Spleen (tissue), 11 donors: ENCODE results near the gene ZMIZ2. TPM values are rescaled to one million over a fixed set of nuclear protein-coding genes. Genes with fewer than 3 reads are reported as not detected.
A peak's percentile ranks its signal among the peaks of the same experiment; 100 is the strongest.
"Not testable (repeated sequence)": the region's sequence is repeated elsewhere in the genome, so short reads cannot be mapped to it uniquely, and the experiment has no call there.

Experiments
- DNase-seq: peaks from one replicate; pipeline ENCODE4 v3.0.0-alpha.2; 2020
- H3K27ac ChIP-seq, 8 donors: fragments of 200-600 bp; sonication (generic) in 7 of 8; 1 replicate in 4 of 8; 2 replicates in 4 of 8; pipeline versions ENCODE4 v1.5.0 to v1.8.0; 2016 to 2021; ENCODE audit warnings: inconsistent platforms in 4 of 8, mild to moderate bottlenecking in 4 of 8, moderate library complexity in 1 of 8
- H3K27me3 ChIP-seq, 7 donors: fragments of 200-600 bp; sonication (generic) in 6 of 7; replicated peaks in 1 of 7; 1 replicate in 4 of 7; 2 replicates in 3 of 7; pipeline versions ENCODE4 v1.5.0 to v1.8.0; 2016 to 2021; ENCODE audit warnings: inconsistent platforms in 3 of 7, mild to moderate bottlenecking in 1 of 7
- H3K36me3 ChIP-seq, 6 donors: fragments of 200-600 bp; sonication (generic) in 5 of 6; 1 replicate in 4 of 6; 2 replicates in 2 of 6; pipeline versions ENCODE4 v1.5.0 to v1.8.0; 2016 to 2021; ENCODE audit warnings: inconsistent platforms in 2 of 6
- H3K4me1 ChIP-seq, 6 donors: fragments of 200-600 bp; sonication (generic) in 5 of 6; 1 replicate in 3 of 6; 2 replicates in 3 of 6; pipeline versions ENCODE4 v1.5.0 to v1.8.0; 2016 to 2021; ENCODE audit warnings: inconsistent platforms in 3 of 6
- H3K4me3 ChIP-seq, 8 donors: fragments of 200-600 bp; sonication (generic) in 7 of 8; 1 replicate in 4 of 8; 2 replicates in 4 of 8; pipeline versions ENCODE4 v1.5.0 to v1.8.0; 2016 to 2021; ENCODE audit warnings: inconsistent platforms in 4 of 8, mild to moderate bottlenecking in 4 of 8, moderate library complexity in 2 of 8
- H3K9me3 ChIP-seq, 8 donors: fragments of 200-600 bp; sonication (generic) in 7 of 8; 1 replicate in 4 of 8; 2 replicates in 4 of 8; pipeline versions ENCODE4 v1.5.0 to v1.8.0; 2016 to 2021; ENCODE audit warnings: inconsistent platforms in 4 of 8
- POLR2A ChIP-seq, 3 donors: fragments of 450-650 bp; IDR thresholded peaks; one replicate each; pipeline ENCODE4 v1.5.1; 2017; ENCODE audit warnings: antibody characterized with exemption in 3 of 3, mild to moderate bottlenecking in 1 of 3
- POLR2AphosphoS5 ChIP-seq, 3 donors: sonication (generic); formaldehyde crosslinking; IDR thresholded peaks; one replicate each; pipeline ENCODE4 v1.5.1; 2017; ENCODE audit warnings: antibody characterized with exemption in 3 of 3
- WGBS, 5 donors: extraction: QIAGEN DNeasy Blood & Tissue Kit in 3 of 5; methylation state at CpG; one replicate each; pipeline versions ENCODE4 v1.1.5 to v1.1.7; 2013 to 2018; 5-methylcytosine and 5-hydroxymethylcytosine counted together
- intact Hi-C: fragments of 100-400 bp; cut with DNase I; formaldehyde crosslinking; loops from one replicate; pipeline ENCODE4 v1.15.0; 2023; ENCODE audit warnings: low total_unique reads
- polyA plus RNA-seq, 3 donors: library from polyadenylated mRNA; stranded (reverse); fragments of 200-250 nt; gene quantifications; one replicate each; pipeline ENCODE4 v1.2.1, GENCODE V29; 2013
- total RNA-seq, 7 donors: library from RNA; depleted of rRNA in 3 of 7; stranded (reverse); fragments of >200 nt in 3 of 7; fragmentation: NEBNext Ultra II Directional in 4 of 7; extraction: Animal tissue kit (Norgen Biotek cat#: 25700) in 4 of 7; gene quantifications; one replicate each; pipeline versions ENCODE4 v1.1.0 to v1.2.1, GENCODE V29; 2016 to 2021
- TF ChIP-seq, protein P1 (sequence below), 11 experiments: fragments of 200-600 bp in 7 of 11; fragments of 450-650 bp in 4 of 11; sonication (generic) in 4 of 11; IDR thresholded peaks in 8 of 11; conservative IDR thresholded peaks in 3 of 11; 1 replicate in 7 of 11; 2 replicates in 4 of 11; pipeline versions ENCODE4 v1.4.0 to v1.8.0; 2016 to 2021; ENCODE audit warnings: antibody characterized with exemption in 11 of 11, inconsistent platforms in 4 of 11, mild to moderate bottlenecking in 1 of 11
- donor health status: healthy with polysubstance abuse.
- donor health status: DM: no; HTN: no; CAD: no; lungs with moderate emphysema.
- donor health status: DM: no; HTN: no; CAD: no.
- donor health status: Bipolar disorder and iron deficiency.
- donor health status: healthy.
- donor health status: DM: no; HTN: no; CAD: no.
- donor health status: DM: yes; HTN: yes; CAD: no.

ZMIZ2 gene
- total and polyA plus RNA-seq, 10 donors: 27.7 to 160 (median 84.1) TPM

DNA sequence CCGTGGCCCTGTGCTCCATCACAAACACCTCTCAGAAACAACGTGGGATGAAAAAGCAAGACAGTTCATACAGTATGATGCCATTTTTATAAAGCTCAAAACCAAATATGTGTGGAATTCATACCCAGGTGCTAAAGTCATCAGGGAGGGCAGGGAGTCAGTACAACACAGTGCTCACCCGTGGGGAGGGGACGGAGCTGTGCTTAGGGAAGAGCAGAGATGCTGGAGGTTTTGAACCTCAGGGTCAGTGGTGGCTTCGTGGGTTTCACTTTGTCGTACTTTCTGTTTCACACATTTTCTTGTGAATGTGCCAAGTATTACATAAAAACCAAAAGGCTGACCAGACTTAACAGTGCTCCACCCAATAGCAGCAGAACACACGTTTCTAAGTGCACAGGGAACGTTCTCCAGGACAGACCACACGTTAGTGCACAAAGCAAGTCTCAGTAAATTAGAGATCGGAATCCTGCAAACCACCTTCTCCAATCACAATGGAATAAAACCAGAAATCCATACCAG is 21.2 kb downstream of the ZMIZ2 start:
- peaks cover 30 to 46% (median 39%) of the 10 kb centered on the region in 6 donors for H3K4me1 ChIP-seq
- H3K27me3 ChIP-seq: no peaks in the 10 kb centered on the region
- peak overlapping the region in 1 of 8 donors; percentile 7 for H3K4me3 ChIP-seq
- H3K36me3 ChIP-seq: peaks cover 0 to 37% (median 32%) of the 10 kb centered on the region in 6 donors
- 21 to 32% (median 23%) methylated on average over 10 of the region's 10 CpGs for WGBS, 5 donors
- DNase-seq: no peak
- peak overlapping the region in 7 of 8 donors; percentile 35 to 79 (median 61) for H3K27ac ChIP-seq
- intact Hi-C loops: no loop called here
- no peaks in the 10 kb centered on the region for H3K9me3 ChIP-seq
- TF ChIP-seq POLR2AphosphoS5 (IDR thresholded peaks at IDR 0.05): peak in 1 of 3 donors; percentile 68
- TF ChIP-seq, protein P1, sequence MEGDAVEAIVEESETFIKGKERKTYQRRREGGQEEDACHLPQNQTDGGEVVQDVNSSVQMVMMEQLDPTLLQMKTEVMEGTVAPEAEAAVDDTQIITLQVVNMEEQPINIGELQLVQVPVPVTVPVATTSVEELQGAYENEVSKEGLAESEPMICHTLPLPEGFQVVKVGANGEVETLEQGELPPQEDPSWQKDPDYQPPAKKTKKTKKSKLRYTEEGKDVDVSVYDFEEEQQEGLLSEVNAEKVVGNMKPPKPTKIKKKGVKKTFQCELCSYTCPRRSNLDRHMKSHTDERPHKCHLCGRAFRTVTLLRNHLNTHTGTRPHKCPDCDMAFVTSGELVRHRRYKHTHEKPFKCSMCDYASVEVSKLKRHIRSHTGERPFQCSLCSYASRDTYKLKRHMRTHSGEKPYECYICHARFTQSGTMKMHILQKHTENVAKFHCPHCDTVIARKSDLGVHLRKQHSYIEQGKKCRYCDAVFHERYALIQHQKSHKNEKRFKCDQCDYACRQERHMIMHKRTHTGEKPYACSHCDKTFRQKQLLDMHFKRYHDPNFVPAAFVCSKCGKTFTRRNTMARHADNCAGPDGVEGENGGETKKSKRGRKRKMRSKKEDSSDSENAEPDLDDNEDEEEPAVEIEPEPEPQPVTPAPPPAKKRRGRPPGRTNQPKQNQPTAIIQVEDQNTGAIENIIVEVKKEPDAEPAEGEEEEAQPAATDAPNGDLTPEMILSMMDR (IDR thresholded peaks at IDR 0.05 in 8 of 11, conservative IDR thresholded peaks at IDR 0.05 in 3 of 11): no peak

DNA sequence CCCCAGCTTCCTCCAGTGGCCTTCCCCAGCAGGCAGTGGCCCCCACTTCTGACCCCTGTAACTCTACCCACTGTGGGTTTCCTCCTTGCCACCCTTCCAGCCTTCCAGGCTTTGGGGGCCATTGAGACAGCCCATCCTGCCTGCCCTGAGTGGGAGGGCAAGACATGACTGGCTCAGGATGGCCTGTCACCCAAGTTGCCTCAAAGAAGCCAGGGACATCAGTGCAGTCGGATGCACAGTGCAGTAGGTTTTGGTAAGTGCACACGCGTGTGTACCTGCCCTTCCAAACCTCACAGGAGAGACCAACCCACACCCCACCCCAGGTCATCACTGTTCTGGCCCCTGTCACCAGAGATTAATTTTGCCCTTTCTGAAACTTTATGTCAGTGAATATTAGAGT is 22.7 kb downstream of the ZMIZ2 start:
- no peaks in the 10 kb centered on the region for H3K9me3 ChIP-seq
- TF ChIP-seq POLR2A (IDR thresholded peaks at IDR 0.05) (no peak), POLR2AphosphoS5 (IDR thresholded peaks at IDR 0.05) (peak; percentile 31 to 59 (median 54))
- WGBS, 5 donors: 52 to 90% (median 72%) methylated on average over 2 to 3 of the region's 3 CpGs
- peaks cover 0 to 21% (median 17%) of the 10 kb centered on the region in 6 donors for H3K36me3 ChIP-seq
- H3K27ac ChIP-seq: peak overlapping the region in 1 of 8 donors; percentile 32
- DNase-seq: no peak
- H3K27me3 ChIP-seq: no peaks in the 10 kb centered on the region
- intact Hi-C loops: no loop called here
- no peak overlapping the region for H3K4me3 ChIP-seq
- H3K4me1 ChIP-seq: peaks cover 30 to 46% (median 39%) of the 10 kb centered on the region in 6 donors

DNA sequence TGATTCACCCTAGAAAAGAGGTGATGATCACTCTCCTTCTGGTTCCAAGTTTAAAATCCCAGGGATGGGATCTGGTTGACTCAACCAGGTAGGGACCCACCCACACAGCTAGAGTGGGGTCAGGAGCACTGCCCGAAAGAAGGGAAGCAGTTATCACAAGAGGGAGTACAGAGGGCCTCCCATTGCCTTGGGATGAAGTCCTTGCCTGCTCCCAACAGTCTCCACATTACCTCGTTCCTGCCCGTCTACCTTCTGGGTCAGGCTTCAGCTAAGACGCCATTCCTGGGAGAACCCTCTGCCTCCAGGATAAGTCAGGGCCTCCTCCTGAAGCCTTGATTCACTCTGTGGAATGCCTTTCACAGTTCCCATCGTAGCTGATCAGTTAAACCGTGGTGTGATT is 23.8 kb downstream of the ZMIZ2 start:
- intact Hi-C loops: no loop called here
- 65 to 78% (median 72%) methylated on average over 6 of the region's 6 CpGs for WGBS, 5 donors
- Histone ChIP-seq H3K4me1 (peaks cover 30 to 40% (median 36%) of the 10 kb centered on the region in 6 donors), H3K27me3 (no peaks in the 10 kb centered on the region), H3K27ac (no peak overlapping the region), H3K36me3 (peaks cover 0 to 10% (median 6%) of the 10 kb centered on the region in 6 donors), H3K4me3 (no peak overlapping the region), H3K9me3 (no peaks in the 10 kb centered on the region)
- TF ChIP-seq POLR2A (IDR thresholded peaks at IDR 0.05) (no peak), POLR2AphosphoS5 (IDR thresholded peaks at IDR 0.05) (peak in 1 of 3 donors; percentile 23)
- DNase-seq: no peak

DNA sequence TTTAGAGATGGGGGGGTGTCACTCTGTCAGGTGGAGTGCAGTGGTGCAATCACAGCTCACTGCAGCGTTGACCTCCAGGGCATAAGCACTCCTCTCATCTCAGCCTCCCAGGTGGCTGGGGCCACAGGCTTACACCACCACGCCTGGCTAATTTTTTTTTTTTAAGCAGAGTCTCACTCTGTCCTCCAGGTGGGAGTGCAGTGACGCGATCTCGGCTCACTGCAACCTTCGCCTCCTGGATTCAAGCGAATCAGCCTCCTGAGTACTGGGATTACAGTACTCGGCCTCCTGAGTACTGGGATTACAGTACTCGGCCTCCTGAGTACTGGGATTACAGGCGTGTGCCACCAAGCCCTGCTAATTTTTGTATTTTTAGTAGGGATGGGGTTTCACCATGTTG is 24.2 kb downstream of the ZMIZ2 start:
- Histone ChIP-seq H3K4me3 (no peak overlapping the region), H3K27me3 (no peaks in the 10 kb centered on the region), H3K4me1 (peaks cover 27 to 36% (median 32%) of the 10 kb centered on the region in 6 donors), H3K27ac (no peak overlapping the region), H3K9me3 (no peaks in the 10 kb centered on the region), H3K36me3 (peaks cover 0 to 6% (median 2%) of the 10 kb centered on the region in 6 donors)
- 76 to 81% (median 78%) methylated on average over 10 of the region's 10 CpGs for WGBS, 5 donors
- no peak for DNase-seq
- intact Hi-C loops: no loop called here
- TF ChIP-seq POLR2AphosphoS5 (IDR thresholded peaks at IDR 0.05) (no peak), POLR2A (IDR thresholded peaks at IDR 0.05) (no peak)
- TF ChIP-seq, protein P1 (IDR thresholded peaks at IDR 0.05 in 8 of 11, conservative IDR thresholded peaks at IDR 0.05 in 3 of 11): no peak

DNA sequence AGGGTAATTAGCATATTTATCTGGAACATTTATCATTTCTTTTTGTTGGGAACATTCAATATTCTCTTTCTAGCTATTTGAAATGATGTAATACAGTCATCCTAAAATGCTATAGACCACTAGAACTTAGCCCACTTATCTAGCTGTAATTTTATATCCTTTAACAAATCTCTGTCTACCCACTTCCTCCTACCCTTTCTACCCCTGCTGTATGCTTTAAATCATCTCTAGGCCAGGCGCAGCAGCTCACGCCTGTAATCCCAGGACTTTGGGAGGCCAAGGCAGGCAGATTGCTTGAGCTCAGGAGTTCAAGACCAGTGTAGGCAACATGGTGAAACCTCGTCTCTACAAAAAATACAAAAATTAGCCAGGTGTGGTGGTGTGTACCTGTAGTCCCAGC is 25.8 kb downstream of the ZMIZ2 start:
- H3K36me3 ChIP-seq, intact Hi-C loops, H3K27me3 ChIP-seq, H3K27ac ChIP-seq, H3K4me3 ChIP-seq, H3K9me3 ChIP-seq, DNase-seq: not testable (repeated sequence)
- 53 to 77% (median 71%) methylated on average over 3 of the region's 3 CpGs for WGBS, 5 donors
- peaks cover 12 to 20% (median 16%) of the 10 kb centered on the region in 6 donors for H3K4me1 ChIP-seq
